Measurements from ENCODE around the gene XIRP1.

DNA sequence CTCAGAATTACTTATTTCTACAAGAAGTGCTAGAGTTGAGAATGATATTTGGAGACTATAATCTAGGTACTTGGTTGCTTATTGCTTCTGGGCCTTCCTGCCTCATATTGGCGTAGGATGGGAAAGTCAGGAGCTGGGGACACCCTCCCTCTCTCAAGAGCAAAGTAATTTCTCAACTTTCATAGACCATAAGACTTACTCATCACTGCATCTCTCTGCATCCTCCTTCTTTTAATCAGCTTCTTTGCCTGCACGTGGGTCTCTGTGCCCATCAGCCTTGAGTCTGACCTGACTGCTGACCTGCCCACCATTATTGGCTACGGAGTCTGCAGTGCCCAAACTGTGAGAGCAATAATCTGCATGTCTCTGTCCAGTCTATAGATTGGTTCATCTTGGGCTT, 27.3 kb upstream of the XIRP1 start:
- TF ChIP-seq, protein P1, sequence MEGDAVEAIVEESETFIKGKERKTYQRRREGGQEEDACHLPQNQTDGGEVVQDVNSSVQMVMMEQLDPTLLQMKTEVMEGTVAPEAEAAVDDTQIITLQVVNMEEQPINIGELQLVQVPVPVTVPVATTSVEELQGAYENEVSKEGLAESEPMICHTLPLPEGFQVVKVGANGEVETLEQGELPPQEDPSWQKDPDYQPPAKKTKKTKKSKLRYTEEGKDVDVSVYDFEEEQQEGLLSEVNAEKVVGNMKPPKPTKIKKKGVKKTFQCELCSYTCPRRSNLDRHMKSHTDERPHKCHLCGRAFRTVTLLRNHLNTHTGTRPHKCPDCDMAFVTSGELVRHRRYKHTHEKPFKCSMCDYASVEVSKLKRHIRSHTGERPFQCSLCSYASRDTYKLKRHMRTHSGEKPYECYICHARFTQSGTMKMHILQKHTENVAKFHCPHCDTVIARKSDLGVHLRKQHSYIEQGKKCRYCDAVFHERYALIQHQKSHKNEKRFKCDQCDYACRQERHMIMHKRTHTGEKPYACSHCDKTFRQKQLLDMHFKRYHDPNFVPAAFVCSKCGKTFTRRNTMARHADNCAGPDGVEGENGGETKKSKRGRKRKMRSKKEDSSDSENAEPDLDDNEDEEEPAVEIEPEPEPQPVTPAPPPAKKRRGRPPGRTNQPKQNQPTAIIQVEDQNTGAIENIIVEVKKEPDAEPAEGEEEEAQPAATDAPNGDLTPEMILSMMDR (IDR thresholded peaks at IDR 0.05): no peak
- no peak for TF ChIP-seq POLR2A (IDR thresholded peaks at IDR 0.05)

Measured in thyroid gland (tissue), 4 donors.